ENCODE measurements around the gene TMC1.

- no peak for TF ChIP-seq GATA3 (IDR thresholded peaks at IDR 0.05; ENCODE audit: low read depth, low read length)
- TF ChIP-seq GATA2 (IDR thresholded peaks at IDR 0.05; ENCODE audit: low read depth, low read length), result no peak
Measured at GRCh38 chr9:72643651-72644050, 122.2 kb downstream of the TMC1 start.

Data from SH-SY5Y (cell line).